ENCODE results near the gene ZNF559. TPM values are rescaled to one million over a fixed set of nuclear protein-coding genes. Genes with fewer than 3 reads are reported as not detected.

The ZNF559 gene
- total and polyA plus RNA-seq, 2 of the 8 experiments (the other 6 are each of a cell fraction or from before 2014, with no cell fraction given), result 10.2 to 17.6 TPM

DNA sequence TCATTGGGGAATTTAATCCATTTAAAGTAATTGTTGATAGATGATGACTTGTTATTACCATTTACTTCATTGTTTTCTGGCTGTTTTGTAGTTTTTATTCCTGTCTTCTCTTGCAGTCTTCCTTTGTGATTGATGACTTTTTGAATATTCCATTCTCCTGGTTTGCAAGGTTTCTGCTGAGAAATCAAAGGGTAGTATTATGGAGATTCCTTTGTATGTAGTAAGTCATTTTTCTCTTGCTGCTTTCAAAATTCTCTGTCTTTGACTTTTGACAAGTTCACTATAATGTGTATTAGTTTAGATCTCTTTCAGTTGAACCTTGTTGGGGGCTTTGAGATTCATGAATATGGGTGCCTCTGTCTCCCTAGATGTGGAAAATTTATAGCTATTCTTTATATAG, 6.0 kb downstream of the ZNF559 start (continued):
- TF ChIP-seq POLR2A (IDR thresholded peaks at IDR 0.05; ENCODE audit: control extremely low read depth in 1 of 2, low read depth in 2 of 2, low read length in 2 of 2), result no peak

All from H1 (cell line).